Subcutaneous preadipocyte (primary cell): ENCODE data around the gene TRIM43B. TPM values are rescaled to one million over a fixed set of nuclear protein-coding genes. Genes with fewer than 3 reads are reported as not detected.

Experiments
- small RNA-seq: library from RNA; depleted of rRNA; stranded (forward); fragments of <200 nt; gene quantifications from one replicate; pipeline ENCODE3, GENCODE V24; 2012
- total RNA-seq: library from RNA; depleted of rRNA; stranded (reverse); fragments of >200 nt; gene quantifications from 2 replicates; pipeline ENCODE4 v1.2.3, GENCODE V29; 2012

Gene TRIM43B
- total RNA-seq = under 0.01 TPM in 1 of 2 replicates, not detected in the other

GRCh38 chr2:95484654-95485053 lies at the start of gene TRIM43B:
TSS of gene TRIM43B (minus strand) at chr2:95484754. CDS start at chr2:95482714, 2,040 bp downstream.

Small RNA genes within 50 kb of the gene (small RNA-seq; reads per million reads assigned to genes)
- gene AC009237.11 (not detected), gene AC133104.2 (not detected)

Other genes starting within 250 kb of the TRIM43B start
- 0.20 and 0.37 TPM in 2 replicates for gene PROM2, start 210.3 kb downstream of the TRIM43B start, total RNA-seq
- gene KCNIP3, start 187.4 kb downstream of the TRIM43B start, total RNA-seq = 2.9 and 3.1 TPM in 2 replicates
- gene FAHD2A, start 82.0 kb downstream of the TRIM43B start, total RNA-seq = 20.6 and 20.7 TPM in 2 replicates
- not detected in 2 replicates for gene TRIM43, start 107.2 kb upstream of the TRIM43B start, total RNA-seq